ENCODE results near the gene PPP1R14D.

GRCh38 chr15:40843261-40843884 is 14.9 kb upstream of the PPP1R14D start:
- TF ChIP-seq CTCF (IDR thresholded peaks at IDR 0.05 in 8 of 11, conservative IDR thresholded peaks at IDR 0.05 in 3 of 11), result no peak
- no peak for TF ChIP-seq POLR2A (IDR thresholded peaks at IDR 0.05)

All from spleen (tissue), 7 donors.